Stimulated activated CD4-positive, alpha-beta T cell treated with anti-CD3 and anti-CD28 coated beads, TNF-alpha, amount 100 ng/mL, for 1 hour (primary cell): ENCODE data around the gene SPATA6L.

ENCODE experiments used
- DNase-seq, 3 donors: peaks; one replicate each; pipeline ENCODE4 v3.0.0-alpha.2; 2020; ENCODE audit warnings: low read depth in 3 of 3, low spot score in 1 of 3

Gene SPATA6L

GRCh38 chr9:4590430-4591122 is 75.7 kb downstream of the SPATA6L start:
- DNase-seq, result no peak

GRCh38 chr9:4588721-4589120 is 77.6 kb downstream of the SPATA6L start:
- no peak for DNase-seq

- no peak for DNase-seq
Measured at GRCh38 chr9:4585135-4585534, 81.1 kb downstream of the SPATA6L start.

- DNase-seq, result no peak
Measured at GRCh38 chr9:4584636-4585035, 81.6 kb downstream of the SPATA6L start.

GRCh38 chr9:4583001-4583400 is 83.3 kb downstream of the SPATA6L start:
- no peak for DNase-seq

GRCh38 chr9:4581861-4582565 is 84.3 kb downstream of the SPATA6L start:
- no peak for DNase-seq

- DNase-seq, result no peak
Measured at GRCh38 chr9:4581035-4581760, 85.1 kb downstream of the SPATA6L start.

- DNase-seq, result no peak
Measured at GRCh38 chr9:4579001-4579400, 87.3 kb downstream of the SPATA6L start.

GRCh38 chr9:4576448-4576847 is 89.8 kb downstream of the SPATA6L start:
- DNase-seq, result no peak

GRCh38 chr9:4575997-4576396 is 90.3 kb downstream of the SPATA6L start:
- DNase-seq, result no peak

GRCh38 chr9:4574657-4575243 is 91.5 kb downstream of the SPATA6L start:
- DNase-seq, result no peak

- DNase-seq, result no peak
Measured at GRCh38 chr9:4573634-4574389, 92.5 kb downstream of the SPATA6L start.

GRCh38 chr9:4573176-4573575 is 93.1 kb downstream of the SPATA6L start:
- no peak for DNase-seq

GRCh38 chr9:4572184-4572826 is 94.0 kb downstream of the SPATA6L start:
- no peak for DNase-seq

- no peak for DNase-seq
Measured at GRCh38 chr9:4569101-4569500, 97.2 kb downstream of the SPATA6L start.

GRCh38 chr9:4567601-4568000 is 98.7 kb downstream of the SPATA6L start:
- no peak for DNase-seq

GRCh38 chr9:4566806-4567205 is 99.5 kb downstream of the SPATA6L start:
- no peak for DNase-seq

- no peak for DNase-seq
Measured at GRCh38 chr9:4563105-4563504, 103.2 kb downstream of the SPATA6L start.

GRCh38 chr9:4559261-4560182 is 106.8 kb downstream of the SPATA6L start:
- DNase-seq, result no peak
